A549 (cell line): Measurements from ENCODE around the gene TEF. TPM values are rescaled to one million over a fixed set of nuclear protein-coding genes. Genes with fewer than 3 reads are reported as not detected.

Experiments
- ATAC-seq, 2 experiments: fragments of 200-7000 bp in 1 of 2; fragments of >200 bp in 1 of 2; cut with Nextera tagmentation in 1 of 2; cut with Tn5 transposase in 1 of 2; 3 replicates each; pipeline versions ENCODE4 v1.8.0 to v1.9.1; 2018 to 2020; ENCODE audit warnings: mild to moderate bottlenecking in 1 of 2, moderate library complexity in 1 of 2
- CTCF ChIA-PET: fragments of 300-600 bp; sonication (Branson Sonifier 250); formaldehyde crosslinking; extraction: SDS; loops from one replicate; lab custom pipeline; 2021; ENCODE audit warnings: antibody characterized with exemption, inconsistent platforms; lab: Yijun Ruan, JAX
- POLR2A ChIA-PET: fragments of 350-600 bp; formaldehyde crosslinking; extraction: SDS; loops from one replicate; lab custom pipeline; 2021; ENCODE audit warnings: antibody characterized with exemption, inconsistent platforms; lab: Yijun Ruan, JAX
- DNase-seq, 2 experiments: peaks; one replicate each; pipeline versions ENCODE4 v3.0.0 to v3.0.0-alpha.2; 2011 to 2016; ENCODE audit warnings: low read depth in 1 of 2, low spot score in 1 of 2
- FAIRE-seq: peaks from 2 replicates; lab custom pipeline; 2011; peaks lifted over from hg19 to GRCh38; lab: Jason Lieb, UNC
- H3K27ac ChIP-seq, 2 experiments: fragments of >200 bp; sonication (Bioruptor Twin); formaldehyde crosslinking; 3 replicates each; pipeline ENCODE4 v1.5.1; 2016 to 2017
- H3K4me1 ChIP-seq: fragments of >200 bp; sonication (Bioruptor Twin); formaldehyde crosslinking; 3 replicates; pipeline ENCODE4 v1.6.1; 2016
- H3K4me2 ChIP-seq: fragments of >200 bp; sonication (Bioruptor Twin); formaldehyde crosslinking; 3 replicates; pipeline ENCODE4 v1.6.1; 2016
- H3K4me3 ChIP-seq: fragments of >200 bp; sonication (Bioruptor Twin); formaldehyde crosslinking; 3 replicates; pipeline ENCODE4 v1.5.1; 2016
- H3K9me3 ChIP-seq: fragments of >200 bp; sonication (Bioruptor Twin); formaldehyde crosslinking; 3 replicates; pipeline ENCODE4 v1.6.1; 2016
- CBX2 ChIP-seq: fragments of 200-600 bp; sonication (generic); IDR thresholded peaks from 2 replicates; pipeline ENCODE4 v1.6.1; 2016; ENCODE audit warnings: low read depth, mild to moderate bottlenecking, borderline replicate concordance
- CEBPB ChIP-seq, 2 experiments: fragments of >200 bp in 1 of 2; sonication (Bioruptor Twin) in 1 of 2; formaldehyde crosslinking in 1 of 2; IDR thresholded peaks; 2 replicates each; pipeline ENCODE4 v1.6.1; 2012 to 2016
- EHMT2 ChIP-seq: fragments of 200-600 bp; sonication (generic); IDR thresholded peaks from 2 replicates; pipeline ENCODE4 v1.6.1; 2016; ENCODE audit warnings: antibody characterized with exemption, low read depth, mild to moderate bottlenecking, moderate library complexity
- EP300 ChIP-seq, 2 experiments: fragments of >200 bp; sonication (Bioruptor Twin); formaldehyde crosslinking; IDR thresholded peaks; 2 replicates in 1 of 2; 3 replicates in 1 of 2; pipeline ENCODE4 v1.6.1; 2016 to 2017
- FOSB ChIP-seq: fragments of 250-450 bp; sonication (Bioruptor Pico); IDR thresholded peaks from 2 replicates; pipeline ENCODE4 v1.5.0; 2020; ENCODE audit warnings: mild to moderate bottlenecking, moderate library complexity
- FOSL2 ChIP-seq, 2 experiments: fragments of 450-650 bp in 1 of 2; fragments of >200 bp in 1 of 2; sonication (Bioruptor Twin) in 1 of 2; formaldehyde crosslinking; IDR thresholded peaks; 2 replicates each; pipeline versions ENCODE4 v1.5.0 to v1.6.1; 2016 to 2020; ENCODE audit warnings: mild to moderate bottlenecking in 1 of 2, moderate library complexity in 1 of 2
- FOXS1 ChIP-seq: fragments of 250-450 bp; sonication (Bioruptor Pico); IDR thresholded peaks from 2 replicates; pipeline ENCODE4 v1.5.0; 2020; ENCODE audit warnings: mild to moderate bottlenecking, moderate library complexity
- HES2 ChIP-seq: fragments of >200 bp; sonication (Bioruptor Twin); formaldehyde crosslinking; IDR thresholded peaks from 2 replicates; pipeline ENCODE4 v1.6.1; 2016
- HOXB13 ChIP-seq: fragments of 250-450 bp; sonication (Bioruptor Pico); IDR thresholded peaks from 2 replicates; pipeline ENCODE4 v1.5.0; 2020; ENCODE audit warnings: low read depth, mild to moderate bottlenecking, moderate library complexity
- HOXB5 ChIP-seq: fragments of 250-450 bp; sonication (Bioruptor Pico); IDR thresholded peaks from 2 replicates; pipeline ENCODE4 v1.5.0; 2020; ENCODE audit warnings: mild to moderate bottlenecking, moderate library complexity
- JUNB ChIP-seq: fragments of >200 bp; sonication (Bioruptor Twin); formaldehyde crosslinking; IDR thresholded peaks from 2 replicates; pipeline ENCODE4 v1.6.1; 2016
- POLR2A ChIP-seq: IDR thresholded peaks from 2 replicates; pipeline ENCODE4 v1.6.1; 2012; ENCODE audit warnings: mild to moderate bottlenecking, low read length
- RAD21 ChIP-seq, 2 experiments: fragments of >200 bp in 1 of 2; sonication (Bioruptor Twin) in 1 of 2; formaldehyde crosslinking in 1 of 2; IDR thresholded peaks in 1 of 2; conservative IDR thresholded peaks in 1 of 2; 2 replicates in 1 of 2; 3 replicates in 1 of 2; pipeline ENCODE4 v1.6.1; 2012 to 2018; ENCODE audit warnings: inconsistent platforms in 1 of 2
- RCOR1 ChIP-seq: fragments of 150-350 bp; IDR thresholded peaks from 2 replicates; pipeline ENCODE4 v1.6.1; 2014; ENCODE audit warnings: antibody characterized with exemption, low read length, low read depth
- RFX5 ChIP-seq: fragments of 450-650 bp; IDR thresholded peaks from 2 replicates; pipeline ENCODE4 v1.7.1; 2014; ENCODE audit warnings: antibody characterized with exemption, mild to moderate bottlenecking, moderate library complexity
- TFCP2L1 ChIP-seq: fragments of 250-450 bp; sonication (Bioruptor Pico); IDR thresholded peaks from 2 replicates; pipeline ENCODE4 v1.5.0; 2021; ENCODE audit warnings: mild to moderate bottlenecking
- ZC3H11A ChIP-seq: fragments of 450-650 bp; IDR thresholded peaks from 2 replicates; pipeline ENCODE4 v1.6.1; 2014; ENCODE audit warnings: antibody characterized with exemption, mild to moderate bottlenecking
- ZFP36 ChIP-seq: fragments of 450-650 bp; IDR thresholded peaks from 2 replicates; pipeline ENCODE4 v1.6.1; 2014; ENCODE audit warnings: borderline replicate concordance; ENCODE audit not compliant: partially characterized antibody
- ZNF302 ChIP-seq: fragments of 250-450 bp; sonication (Bioruptor Pico); IDR thresholded peaks from 2 replicates; pipeline ENCODE4 v1.9.0; 2021; ENCODE audit warnings: inconsistent platforms, mild to moderate bottlenecking, moderate library complexity
- ZSCAN20 ChIP-seq: fragments of 250-450 bp; sonication (Bioruptor Pico); IDR thresholded peaks from 2 replicates; pipeline ENCODE4 v1.8.0; 2022; ENCODE audit warnings: mild to moderate bottlenecking, moderate library complexity
- WGBS: methylation state at CpG from one replicate; pipeline ENCODE4 v1.1.6; 2017; ENCODE audit errors: missing lambda C conversion rate; 5-methylcytosine and 5-hydroxymethylcytosine counted together
- polyA plus RNA-seq, 4 experiments: library from polyadenylated mRNA; depleted of rRNA in 3 of 4; stranded (reverse); fragments of >200 nt; fragmentation: RNase III in 1 of 4; extraction: RNeasy Plus Mini Kit Qiagen cat#74134 plus additional on column Dnase treatment in 1 of 4; gene quantifications; 2 replicates in 3 of 4; 3 replicates in 1 of 4; pipeline ENCODE4 v1.2.3, GENCODE V29; 2011 to 2017
- TF ChIP-seq, protein P1 (sequence below): IDR thresholded peaks from 2 replicates; pipeline ENCODE4 v1.6.1; 2012
- TF ChIP-seq, protein P2 (sequence below): fragments of 200-600 bp; sonication (generic); IDR thresholded peaks from 2 replicates; pipeline ENCODE4 v1.6.1; 2016; ENCODE audit warnings: antibody characterized with exemption, mild to moderate bottlenecking, moderate library complexity

TEF gene
- polyA plus RNA-seq, 2 of the 4 experiments (the other 2 are of a cell fraction): 1.4 to 2.8 TPM

DNA sequence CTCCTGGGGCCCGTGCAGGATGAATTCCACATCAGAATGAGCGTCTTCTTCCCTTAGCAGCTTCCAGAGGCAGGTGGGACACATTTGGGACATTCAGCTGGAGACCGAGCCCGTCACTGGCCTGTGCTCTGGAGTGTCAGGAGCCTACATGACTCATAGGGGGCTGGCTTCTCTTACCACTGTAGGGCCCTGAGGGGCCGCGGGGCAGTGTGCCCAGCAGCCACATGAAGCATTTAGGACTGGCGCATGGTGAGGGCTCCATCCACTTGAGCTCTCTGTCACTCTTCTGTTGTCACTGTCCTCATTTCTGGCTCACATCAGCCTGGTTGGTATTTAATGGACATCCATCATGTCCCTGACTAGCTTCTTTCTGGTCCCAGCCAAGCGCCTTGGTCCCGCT is 38.0 kb upstream of the TEF start:
- Histone ChIP-seq H3K4me1 (no peaks in the 10 kb centered on the region), H3K9me3 (no peaks in the 10 kb centered on the region), H3K4me3 (no peak overlapping the region), H3K4me2 (no peak overlapping the region), H3K27ac (no peak overlapping the region)
- FAIRE-seq (no peak), ATAC-seq (no peak), DNase-seq (no peak)
- ChIA-PET CTCF (interaction anchor here (0.6 kb wide), 1 partner anchor 45 kb away, joined by 3 read pairs; no protein-coding TSS in a partner anchor), POLR2A (no interaction called here)
- TF ChIP-seq, protein P1, sequence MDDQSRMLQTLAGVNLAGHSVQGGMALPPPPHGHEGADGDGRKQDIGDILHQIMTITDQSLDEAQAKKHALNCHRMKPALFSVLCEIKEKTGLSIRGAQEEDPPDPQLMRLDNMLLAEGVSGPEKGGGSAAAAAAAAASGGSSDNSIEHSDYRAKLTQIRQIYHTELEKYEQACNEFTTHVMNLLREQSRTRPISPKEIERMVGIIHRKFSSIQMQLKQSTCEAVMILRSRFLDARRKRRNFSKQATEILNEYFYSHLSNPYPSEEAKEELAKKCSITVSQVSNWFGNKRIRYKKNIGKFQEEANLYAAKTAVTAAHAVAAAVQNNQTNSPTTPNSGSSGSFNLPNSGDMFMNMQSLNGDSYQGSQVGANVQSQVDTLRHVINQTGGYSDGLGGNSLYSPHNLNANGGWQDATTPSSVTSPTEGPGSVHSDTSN: no peak
- no peak for TF ChIP-seq FOXS1 (CRISPR knock-in tag)
- no peak for TF ChIP-seq EP300 (IDR thresholded peaks at IDR 0.05)
- no peak for TF ChIP-seq FOSL2 (IDR thresholded peaks at IDR 0.05)
- no peak for TF ChIP-seq FOSL2 (CRISPR knock-in tag; IDR thresholded peaks at IDR 0.05)
- no peak for TF ChIP-seq RCOR1
- TF ChIP-seq CEBPB (IDR thresholded peaks at IDR 0.05): no peak
- TF ChIP-seq, protein P2, sequence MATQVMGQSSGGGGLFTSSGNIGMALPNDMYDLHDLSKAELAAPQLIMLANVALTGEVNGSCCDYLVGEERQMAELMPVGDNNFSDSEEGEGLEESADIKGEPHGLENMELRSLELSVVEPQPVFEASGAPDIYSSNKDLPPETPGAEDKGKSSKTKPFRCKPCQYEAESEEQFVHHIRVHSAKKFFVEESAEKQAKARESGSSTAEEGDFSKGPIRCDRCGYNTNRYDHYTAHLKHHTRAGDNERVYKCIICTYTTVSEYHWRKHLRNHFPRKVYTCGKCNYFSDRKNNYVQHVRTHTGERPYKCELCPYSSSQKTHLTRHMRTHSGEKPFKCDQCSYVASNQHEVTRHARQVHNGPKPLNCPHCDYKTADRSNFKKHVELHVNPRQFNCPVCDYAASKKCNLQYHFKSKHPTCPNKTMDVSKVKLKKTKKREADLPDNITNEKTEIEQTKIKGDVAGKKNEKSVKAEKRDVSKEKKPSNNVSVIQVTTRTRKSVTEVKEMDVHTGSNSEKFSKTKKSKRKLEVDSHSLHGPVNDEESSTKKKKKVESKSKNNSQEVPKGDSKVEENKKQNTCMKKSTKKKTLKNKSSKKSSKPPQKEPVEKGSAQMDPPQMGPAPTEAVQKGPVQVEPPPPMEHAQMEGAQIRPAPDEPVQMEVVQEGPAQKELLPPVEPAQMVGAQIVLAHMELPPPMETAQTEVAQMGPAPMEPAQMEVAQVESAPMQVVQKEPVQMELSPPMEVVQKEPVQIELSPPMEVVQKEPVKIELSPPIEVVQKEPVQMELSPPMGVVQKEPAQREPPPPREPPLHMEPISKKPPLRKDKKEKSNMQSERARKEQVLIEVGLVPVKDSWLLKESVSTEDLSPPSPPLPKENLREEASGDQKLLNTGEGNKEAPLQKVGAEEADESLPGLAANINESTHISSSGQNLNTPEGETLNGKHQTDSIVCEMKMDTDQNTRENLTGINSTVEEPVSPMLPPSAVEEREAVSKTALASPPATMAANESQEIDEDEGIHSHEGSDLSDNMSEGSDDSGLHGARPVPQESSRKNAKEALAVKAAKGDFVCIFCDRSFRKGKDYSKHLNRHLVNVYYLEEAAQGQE: no peak
- 98% methylated on average over 7 of the region's 9 CpGs for WGBS

GRCh38 chr22:41344189-41344788 is 37.5 kb upstream of the TEF start:
- H3K4me2 ChIP-seq: no peak overlapping the region
- no peak for DNase-seq
- H3K4me1 ChIP-seq: no peaks in the 10 kb centered on the region
- ATAC-seq: no peak
- no peak overlapping the region for H3K4me3 ChIP-seq
- no peaks in the 10 kb centered on the region for H3K9me3 ChIP-seq
- WGBS: 93% methylated on average over 9 of the region's 11 CpGs
- no peak overlapping the region for H3K27ac ChIP-seq
- ChIA-PET POLR2A (no interaction called here), CTCF (interaction anchor here (0.6 to 0.7 kb wide), 2 partner anchors 23 to 45 kb away, joined by 3 read pairs; no protein-coding TSS in a partner anchor)
- FAIRE-seq: no peak
- no peak for TF ChIP-seq HES2
- no peak for TF ChIP-seq HOXB5 (CRISPR knock-in tag)
- TF ChIP-seq POLR2A: no peak
- no peak for TF ChIP-seq HOXB13 (CRISPR knock-in tag)
- no peak for TF ChIP-seq ZSCAN20 (CRISPR knock-in tag)
- no peak for TF ChIP-seq CBX2
- no peak for TF ChIP-seq FOSB (CRISPR knock-in tag)
- no peak for TF ChIP-seq TFCP2L1
- TF ChIP-seq RAD21 (conservative IDR thresholded peaks at IDR 0.05 in 1 of 2, IDR thresholded peaks at IDR 0.05 in 1 of 2): no peak
- TF ChIP-seq RFX5: no peak
- no peak for TF ChIP-seq ZFP36
- TF ChIP-seq FOSL2 (IDR thresholded peaks at IDR 0.05): no peak
- TF ChIP-seq FOSL2 (CRISPR knock-in tag; IDR thresholded peaks at IDR 0.05): no peak
- no peak for TF ChIP-seq ZNF302 (CRISPR knock-in tag)
- no peak for TF ChIP-seq EHMT2
- TF ChIP-seq JUNB: no peak
- no peak for TF ChIP-seq ZC3H11A
